GM19238 (cell line): ENCODE results near the gene ATP13A3.

Source experiments
- DNase-seq: peaks from one replicate; pipeline ENCODE4 v3.0.0; 2011; ENCODE audit warnings: low spot score; ENCODE audit not compliant: insufficient read length

The ATP13A3 gene

DNA sequence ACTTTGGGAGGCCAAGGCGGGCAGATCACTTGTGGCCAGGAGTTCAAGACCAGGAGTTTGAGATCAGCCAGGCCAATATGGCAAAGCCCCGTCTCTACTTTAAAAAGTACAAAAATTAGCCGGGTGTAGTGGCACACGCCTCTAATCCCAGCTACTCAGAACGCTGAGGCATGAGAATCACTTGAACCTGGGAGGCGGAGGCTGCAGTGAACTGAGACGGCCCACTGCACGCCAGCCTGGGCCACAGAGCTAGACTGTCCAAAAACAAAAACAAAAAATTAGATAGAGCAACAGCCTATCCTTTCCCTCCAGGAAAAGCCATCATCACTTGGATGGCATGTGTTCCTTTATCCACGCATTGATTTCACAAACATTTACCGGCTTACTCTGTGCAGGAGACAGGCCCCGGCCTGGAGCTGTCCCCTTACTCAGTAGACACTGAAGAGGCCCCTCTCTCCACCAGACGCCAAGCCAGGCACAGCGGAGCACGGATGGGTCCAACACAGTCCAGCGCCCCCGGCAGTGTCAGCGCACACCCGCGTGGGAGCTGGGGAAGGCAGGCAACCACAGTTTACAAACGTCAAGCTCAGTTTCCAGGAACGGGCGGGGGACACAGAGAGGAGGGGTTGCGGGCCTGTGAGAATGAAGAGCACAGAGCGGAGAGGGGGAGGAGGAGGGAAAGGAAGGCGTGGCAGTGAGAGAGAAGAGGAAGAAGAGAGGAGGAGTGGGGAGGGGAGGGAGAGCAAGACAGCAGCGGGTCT, 90.8 kb downstream of the ATP13A3 start:
- no peak for DNase-seq

DNA sequence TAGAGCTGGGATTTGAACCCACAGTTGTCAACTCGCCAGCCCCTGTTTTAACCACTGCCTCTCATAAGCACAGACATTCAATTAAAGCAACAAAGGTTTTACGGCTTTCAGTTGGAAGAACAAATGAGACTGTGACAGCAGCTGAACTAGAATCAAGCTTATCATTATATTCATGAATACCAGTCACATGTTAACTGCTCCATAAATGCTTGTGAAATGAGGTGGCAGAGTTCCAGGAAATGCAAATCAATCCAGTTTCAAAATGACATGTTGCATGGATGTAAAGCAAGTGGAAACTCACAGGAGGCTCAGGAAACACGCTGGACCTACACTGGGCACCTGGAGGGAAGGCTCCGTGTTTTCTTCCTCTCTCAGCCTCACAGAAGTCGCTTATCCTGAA, 91.6 kb downstream of the ATP13A3 start:
- DNase-seq, result no peak

DNA sequence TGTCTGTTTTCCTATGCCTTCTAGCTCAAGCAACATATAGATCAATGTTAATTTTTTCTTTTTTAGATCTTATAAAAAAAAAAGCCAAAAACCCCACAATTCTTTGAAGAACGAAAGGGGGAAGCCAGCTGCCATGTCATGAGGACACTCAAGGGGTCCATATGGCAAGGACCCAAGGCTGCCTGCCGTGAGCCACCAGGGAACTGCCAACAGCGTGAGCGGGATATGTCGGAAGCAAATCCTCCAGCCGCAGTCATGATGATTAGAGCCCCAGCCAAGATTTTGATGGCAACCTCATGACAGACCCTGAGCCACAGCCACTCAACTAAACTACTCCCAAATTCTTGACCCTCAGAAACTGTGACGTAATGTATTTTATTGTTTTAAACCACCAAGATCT, 94.2 kb downstream of the ATP13A3 start:
- no peak for DNase-seq

DNA sequence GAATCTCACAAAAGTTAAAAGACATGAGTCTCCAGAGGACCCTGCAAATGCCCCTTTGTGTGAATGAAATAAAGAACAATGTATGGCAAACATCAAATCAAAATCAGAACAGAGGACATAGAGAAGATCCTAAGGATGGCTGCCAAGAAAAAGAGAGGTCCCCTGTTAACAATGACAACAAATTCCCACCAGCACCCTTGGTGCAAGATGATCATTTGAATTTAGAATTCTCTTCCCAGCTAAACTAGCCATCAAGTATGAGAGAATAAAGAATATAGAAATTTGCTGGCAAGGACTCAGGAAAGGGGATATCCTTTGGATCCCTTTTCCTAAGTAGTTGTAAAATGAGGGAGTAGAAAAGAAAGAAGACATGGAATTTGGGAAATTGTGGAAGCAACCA, 96.0 kb downstream of the ATP13A3 start:
- DNase-seq, result no peak

DNA sequence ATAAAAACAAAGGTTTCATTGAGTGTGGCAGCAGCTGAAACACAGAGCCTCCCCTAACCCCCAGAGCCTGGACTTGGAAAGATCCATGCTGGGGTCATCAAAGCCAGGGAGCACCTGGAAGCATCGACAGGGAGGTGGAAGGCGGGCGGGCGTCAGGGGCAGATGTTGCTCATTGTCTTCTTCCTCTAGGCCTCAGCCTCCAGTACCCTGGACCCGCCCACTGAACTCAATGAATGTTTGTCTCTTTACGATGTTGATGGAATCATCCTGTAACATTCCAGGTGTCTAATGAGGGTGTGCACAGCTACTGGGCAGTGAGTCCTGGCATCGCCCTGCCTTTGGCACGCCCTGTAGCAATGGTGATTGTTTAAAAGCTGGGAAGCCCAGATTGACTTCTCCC, 97.5 kb downstream of the ATP13A3 start:
- no peak for DNase-seq

DNA sequence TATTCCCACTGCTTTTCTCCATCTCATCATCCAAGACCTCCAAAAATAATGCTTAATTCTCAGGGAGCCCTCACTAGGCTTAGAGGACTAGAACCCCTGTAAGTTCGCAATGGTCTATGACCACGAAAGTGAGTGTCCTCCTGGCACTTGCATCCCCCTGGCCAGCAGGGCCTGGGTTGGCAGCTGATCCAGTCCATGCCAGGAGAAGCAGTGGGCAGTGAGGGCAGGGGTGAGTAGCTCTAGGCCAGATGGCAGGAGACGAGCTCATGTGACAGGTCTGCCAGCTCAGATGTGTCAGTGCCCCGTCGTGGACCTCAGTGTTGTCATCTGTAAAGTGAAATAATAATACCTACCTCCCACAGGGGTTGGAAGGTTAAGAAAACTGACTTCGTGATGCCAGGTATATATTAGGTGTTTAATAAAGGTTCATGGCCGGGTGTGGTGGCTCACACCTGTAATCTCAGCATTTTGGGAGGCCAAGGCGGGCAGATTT, 98.8 kb downstream of the ATP13A3 start:
- no peak for DNase-seq

DNA sequence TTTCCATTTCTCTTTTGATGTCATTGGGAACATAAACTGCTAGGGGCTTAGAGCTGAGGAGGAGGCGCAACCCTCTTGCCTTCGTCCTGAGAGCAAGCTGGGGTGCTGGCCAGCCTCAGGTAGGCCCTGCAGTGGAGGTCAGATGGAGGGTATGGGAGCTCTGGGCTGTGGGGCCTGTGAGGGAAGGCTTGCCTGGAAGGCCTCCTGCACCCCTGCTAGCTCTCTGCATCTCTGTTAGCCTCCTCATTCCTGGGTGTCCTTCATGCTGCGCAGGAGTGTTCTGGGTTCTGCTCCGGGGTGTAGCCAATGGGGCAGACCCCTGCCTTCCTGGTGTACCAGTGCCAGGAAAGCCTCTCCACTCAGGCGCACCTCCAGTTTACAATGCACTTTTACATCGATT, 99.5 kb downstream of the ATP13A3 start:
- no peak for DNase-seq

DNA sequence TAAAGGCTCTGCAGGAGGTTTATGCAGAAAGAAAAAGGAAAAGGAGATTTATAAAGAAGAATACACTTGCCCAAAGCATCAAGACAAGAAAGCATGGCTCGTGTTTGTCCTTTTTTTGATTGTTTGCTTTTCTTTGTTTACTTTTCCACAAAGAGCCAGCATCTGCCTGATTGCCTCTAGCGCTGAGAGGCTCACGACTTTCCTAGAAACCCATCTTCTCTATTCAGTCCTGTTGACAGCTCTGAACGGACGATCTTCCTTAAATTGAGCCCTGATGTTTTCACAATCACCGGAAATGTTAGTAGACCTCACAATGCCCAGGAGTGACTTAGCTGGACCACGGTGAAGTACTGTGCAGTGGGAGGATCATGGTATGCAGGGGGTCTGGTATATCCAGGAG, 100.2 kb downstream of the ATP13A3 start:
- no peak for DNase-seq

DNA sequence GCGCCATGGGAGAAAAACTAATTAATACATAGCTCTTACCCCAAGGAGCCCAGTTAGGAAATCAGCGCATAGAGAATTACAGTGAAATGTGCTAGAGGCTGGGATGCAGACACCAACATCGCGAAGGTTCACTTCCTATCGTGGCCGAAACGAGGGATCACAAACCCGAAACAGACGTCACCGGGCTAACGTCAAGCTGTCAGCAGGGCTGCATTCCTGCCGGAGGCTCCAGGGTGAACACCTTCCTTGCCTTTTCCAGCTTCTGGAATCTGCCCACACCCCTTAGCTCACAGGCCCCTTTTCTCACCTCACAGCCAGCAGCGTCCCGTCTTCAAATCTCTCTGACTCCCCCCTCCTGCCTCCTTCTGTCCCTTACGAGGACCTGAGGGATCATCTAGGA, 100.7 kb downstream of the ATP13A3 start:
- no peak for DNase-seq

DNA sequence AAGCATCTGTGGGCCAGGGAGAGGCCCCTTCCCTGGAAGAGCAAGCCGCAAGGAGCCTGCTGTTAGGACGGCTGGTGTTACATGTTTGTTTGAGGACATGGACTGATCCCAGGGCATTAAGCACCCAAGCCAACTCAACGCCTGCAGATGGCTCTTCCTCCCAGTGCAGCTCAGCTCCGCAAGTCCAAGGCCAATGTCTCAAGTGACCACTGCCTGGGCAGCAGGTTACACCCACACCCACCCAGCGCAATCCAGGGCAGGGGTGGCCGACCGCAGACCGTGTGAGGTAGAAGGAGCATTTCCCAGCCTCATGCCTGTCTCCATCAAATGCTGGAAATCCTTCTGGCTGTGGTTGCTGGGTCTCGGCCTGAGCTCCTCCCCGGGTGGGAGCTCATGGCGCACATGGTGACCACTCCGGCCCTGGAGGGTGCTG, 102.2 kb downstream of the ATP13A3 start:
- DNase-seq, result no peak

DNA sequence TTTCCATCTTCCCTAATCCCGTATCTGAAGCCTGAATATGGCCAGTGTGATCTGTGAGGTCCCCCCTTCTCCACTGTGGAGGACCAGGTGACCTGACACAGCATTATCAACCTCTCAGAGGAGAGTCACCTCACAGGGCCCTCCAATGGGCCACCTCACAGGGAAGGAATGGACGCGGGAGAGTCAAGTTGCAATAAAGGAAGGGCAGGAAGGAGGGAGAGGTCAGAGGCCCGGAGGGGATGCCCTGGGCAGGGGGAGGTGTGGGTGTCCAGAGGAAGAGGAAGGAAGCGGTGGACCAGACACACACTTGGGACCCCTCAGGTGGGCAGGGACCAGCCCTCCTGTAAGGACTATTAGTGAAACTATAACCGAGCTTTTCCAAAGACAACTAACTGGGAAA, 102.6 kb downstream of the ATP13A3 start:
- DNase-seq, result no peak

DNA sequence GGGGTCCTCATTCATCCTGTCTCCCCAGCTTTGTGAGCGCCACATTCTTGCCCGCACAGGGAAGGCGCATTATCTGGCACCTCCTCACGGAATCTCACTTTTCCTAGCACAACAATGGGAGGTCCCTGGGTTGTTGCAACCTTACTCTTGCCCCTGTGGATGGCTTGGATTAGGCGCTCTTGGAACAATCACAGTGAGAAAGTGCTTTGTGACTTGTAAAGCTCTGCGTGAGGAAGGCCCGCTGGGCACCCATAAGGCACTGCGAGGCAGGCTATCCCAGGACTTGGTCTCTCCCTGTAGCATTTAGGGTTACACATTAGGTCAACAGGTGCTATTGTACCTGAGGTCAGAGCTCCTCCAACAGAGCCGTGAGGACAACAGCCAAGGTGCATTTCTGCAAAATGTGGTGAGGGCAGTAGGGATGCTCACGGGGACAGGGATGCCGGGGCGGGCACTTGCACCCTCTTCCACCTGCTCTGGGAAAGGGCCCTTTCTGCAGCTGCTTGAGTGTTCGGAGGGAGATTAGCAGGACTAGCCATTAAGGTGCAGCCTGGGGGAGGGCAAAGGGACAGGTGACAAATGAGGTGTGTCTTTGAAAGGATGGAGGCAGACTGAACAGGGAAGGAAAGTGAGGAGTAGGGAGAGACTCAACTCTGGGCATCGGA, 103.4 kb downstream of the ATP13A3 start:
- no peak for DNase-seq

DNA sequence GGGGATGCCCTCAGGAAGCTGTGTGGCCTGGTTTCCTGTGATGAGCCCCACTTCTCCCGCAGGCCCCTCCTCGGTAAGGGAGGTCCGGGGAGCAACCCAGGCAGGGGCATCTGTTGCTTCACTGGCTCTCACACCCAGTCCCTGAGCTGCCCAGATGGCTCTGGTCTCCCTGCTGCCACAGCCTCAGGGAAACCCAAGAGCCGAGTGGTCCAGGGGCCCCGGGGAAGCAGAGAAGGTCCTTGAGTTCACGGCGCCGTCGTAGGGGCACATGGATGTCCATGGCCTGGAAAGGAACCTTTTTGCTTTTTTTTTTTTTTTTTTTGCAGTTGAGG, 103.9 kb downstream of the ATP13A3 start:
- no peak for DNase-seq

DNA sequence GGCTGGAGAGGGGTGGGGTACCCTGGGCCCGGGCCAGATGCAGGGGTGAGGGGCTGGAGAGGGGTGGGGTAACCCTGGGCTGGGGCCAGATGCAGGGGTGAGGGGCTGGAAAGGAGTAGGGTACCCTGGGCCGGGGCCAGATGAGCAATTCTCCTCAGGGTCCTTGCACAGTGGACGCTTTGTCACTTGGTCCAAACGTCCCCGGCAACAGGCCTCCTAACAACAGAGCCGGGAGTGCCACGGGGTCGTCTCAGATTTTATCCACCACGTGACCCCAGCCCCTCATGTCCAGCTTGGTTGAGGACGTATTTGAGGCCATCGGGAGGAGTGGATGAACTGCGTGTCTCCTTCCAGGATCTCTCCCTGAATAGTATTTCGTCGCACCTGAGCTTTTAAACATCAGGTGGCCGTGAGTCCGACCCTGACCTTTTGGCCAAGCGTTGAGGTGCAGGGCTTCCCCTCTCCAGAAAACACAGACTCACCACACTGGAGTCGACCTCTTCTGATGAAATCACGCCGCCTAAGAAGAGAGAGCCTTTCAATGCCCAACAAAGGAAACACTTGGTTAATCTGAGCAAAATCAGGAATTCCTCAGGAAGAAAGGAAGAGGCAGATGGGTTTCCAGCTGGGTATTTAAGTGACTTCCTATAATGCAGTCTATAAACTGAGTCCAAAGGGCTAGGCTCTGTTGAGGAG, 104.5 kb downstream of the ATP13A3 start:
- DNase-seq, result no peak

DNA sequence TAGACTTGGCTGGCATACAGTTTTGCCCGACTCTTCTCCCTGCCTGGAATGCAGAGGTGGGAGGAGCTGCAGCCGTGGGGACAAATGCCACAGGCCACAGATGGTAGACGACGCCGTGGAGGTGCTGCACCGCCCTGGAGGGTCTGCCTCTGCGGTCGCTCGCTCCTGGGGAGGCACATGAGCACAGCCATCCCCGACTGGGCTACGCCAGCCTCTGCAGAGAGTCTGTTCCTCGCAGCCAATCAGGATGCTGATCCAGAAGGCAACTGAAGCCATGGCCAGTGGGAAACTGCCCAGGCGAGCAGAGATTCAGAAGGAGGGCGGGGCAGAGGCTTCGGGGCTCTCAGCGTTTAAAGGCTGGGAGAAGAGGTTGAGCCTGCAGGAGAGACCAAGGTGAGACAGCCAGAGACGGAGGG, 105.3 kb downstream of the ATP13A3 start:
- no peak for DNase-seq

DNA sequence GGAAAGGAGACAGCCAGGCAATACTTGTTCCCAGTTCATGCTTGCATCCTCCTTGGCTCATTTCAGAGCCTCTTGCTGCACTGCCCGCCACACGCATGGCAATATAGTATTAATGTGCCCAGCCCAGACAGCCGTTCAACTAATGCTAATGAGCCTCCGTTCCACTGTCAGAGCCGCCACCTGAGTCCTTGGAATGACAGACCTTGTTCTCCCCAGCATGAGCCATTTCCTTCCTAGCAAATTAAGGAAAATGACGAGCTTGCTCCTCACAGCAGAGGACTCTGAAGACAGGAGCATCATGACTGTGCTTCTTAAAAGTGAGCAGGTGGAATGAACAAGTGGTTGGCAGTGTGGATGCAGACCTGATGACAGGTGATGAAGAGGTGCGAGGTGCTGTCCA, 106.5 kb downstream of the ATP13A3 start:
- DNase-seq, result no peak

DNA sequence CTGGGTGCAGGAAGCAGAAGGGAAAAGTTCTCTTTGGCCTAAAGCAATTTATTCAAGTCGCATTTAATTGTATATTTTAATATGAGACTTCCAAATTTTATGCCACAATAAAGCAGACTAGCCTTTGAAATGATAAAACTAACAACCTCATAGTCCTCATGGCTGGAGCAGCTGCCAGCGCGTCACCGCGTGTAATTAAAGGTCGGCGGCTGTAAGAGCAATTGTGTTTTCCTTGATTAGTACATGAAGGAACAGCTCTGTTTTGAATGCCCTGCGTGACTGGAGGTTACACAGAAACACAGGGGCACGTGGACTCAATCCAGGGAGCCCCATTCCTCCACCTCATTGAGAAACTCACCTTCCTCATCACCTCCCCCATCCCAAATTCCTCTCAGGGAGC, 107.2 kb downstream of the ATP13A3 start:
- no peak for DNase-seq

DNA sequence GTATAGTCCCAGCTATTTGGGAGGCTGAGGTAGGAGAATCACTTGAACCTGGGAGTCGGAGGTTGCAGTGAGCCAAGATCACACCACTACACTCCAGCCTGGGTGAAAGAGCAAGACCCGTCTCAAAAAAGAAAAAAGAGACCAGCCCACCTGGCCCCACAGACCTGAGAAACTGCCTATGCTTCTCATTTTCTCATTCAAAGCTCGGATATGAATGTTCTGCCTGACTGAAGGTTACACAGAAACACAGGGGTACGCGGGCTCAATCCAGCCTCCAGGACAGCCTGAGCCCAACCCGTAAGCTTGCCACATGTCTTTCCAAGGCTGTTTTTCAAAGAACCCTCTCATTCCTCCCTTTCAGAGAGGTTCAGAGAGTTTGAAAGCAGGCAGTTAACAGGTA, 107.6 kb downstream of the ATP13A3 start:
- DNase-seq, result no peak

DNA sequence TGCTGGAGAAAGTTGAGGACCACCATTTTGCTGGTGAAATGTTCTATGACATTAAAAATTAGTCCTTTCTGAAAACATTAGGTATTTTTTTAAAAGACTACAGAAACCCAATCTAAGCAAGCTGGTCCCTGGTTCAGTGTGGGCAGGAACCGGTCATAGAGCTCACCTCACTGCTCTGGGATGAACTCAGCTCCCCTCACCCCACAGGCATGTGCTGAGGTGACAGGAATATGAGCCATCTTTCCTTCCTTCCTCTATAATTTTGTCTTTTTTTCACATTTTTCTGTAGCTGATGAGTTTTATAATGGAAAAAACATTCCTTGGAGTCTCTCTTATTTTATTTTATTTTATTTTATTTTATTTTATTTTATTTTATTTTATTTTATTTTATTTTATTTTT, 109.1 kb downstream of the ATP13A3 start:
- DNase-seq, result no peak

DNA sequence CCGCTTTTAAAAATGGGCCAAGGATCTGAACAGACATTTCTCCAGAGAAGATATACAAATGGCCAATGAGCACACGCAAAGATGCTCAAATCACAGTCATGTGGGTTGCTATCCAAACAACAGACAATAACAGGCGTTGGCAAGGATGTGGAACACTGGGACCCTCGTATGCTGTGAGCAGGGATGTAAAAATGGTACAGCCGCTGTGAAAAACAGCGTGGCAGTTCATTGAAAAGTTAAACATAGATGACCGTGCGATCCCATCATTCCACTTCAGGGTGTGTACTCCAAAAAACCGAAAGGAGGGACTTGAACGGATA, 110.6 kb downstream of the ATP13A3 start:
- DNase-seq, result no peak

DNA sequence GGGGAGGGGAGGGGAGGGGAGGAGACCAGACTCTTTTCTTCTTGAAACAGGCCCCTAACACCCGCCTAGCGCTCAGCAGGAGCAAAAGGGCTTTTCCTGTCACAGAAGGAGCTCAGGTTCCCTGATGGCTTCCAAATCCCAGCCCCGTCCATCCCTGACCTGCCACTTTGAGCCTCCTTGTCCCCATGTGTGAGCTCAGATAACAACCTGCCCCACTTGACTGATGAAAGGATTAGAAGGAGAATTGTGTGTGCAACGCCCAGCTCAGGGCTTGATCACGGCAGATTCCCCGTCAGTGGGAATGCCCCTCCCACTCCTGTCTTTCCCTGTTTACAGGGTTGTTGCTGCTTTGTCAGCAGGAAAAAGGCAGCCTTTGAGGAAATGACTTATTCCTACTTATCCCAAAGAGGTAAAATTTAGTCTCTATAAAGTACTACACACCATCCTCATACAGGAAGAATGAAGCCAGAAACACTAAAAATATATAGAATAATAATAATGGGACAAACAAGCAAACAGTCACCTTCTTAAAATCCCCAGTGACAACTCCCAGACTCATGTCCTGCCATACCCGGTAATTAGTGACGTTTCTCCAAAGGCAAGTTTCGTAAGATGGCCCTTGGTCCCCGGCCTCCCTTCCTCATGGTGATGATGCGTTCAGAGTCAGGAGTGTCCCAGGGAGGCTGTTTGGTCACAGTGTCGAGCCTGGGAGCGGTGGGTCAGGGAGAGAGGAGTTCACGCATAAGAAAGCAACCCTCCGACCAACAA, 111.1 kb downstream of the ATP13A3 start:
- no peak for DNase-seq

DNA sequence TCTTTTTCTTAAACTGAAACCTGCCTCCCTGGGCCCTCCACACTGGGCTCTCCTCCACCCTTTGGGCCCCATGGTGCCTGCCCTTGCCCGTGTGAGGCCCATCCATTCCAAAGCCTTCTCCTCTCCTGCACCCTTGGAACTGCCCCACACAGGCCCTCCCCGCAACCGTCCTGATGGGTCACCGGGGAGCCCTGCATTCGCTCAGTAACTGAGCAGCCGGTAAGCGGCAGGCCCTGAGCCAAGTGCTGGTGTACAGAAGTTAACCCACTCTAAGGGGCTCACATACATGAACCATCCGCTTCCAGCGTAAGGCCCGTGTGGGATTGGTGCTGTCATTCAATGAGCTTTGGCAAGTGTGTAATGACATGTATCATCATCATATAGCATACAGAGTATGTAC, 111.9 kb downstream of the ATP13A3 start:
- DNase-seq, result no peak
